Retinal pigment epithelial cell (primary cell): ENCODE measurements around the gene FBXO17.

Source experiments
- DNase-seq: peaks from one replicate; pipeline ENCODE4 v3.0.0-alpha.2; 2010; ENCODE audit warnings: low read depth
- H3K4me3 ChIP-seq: 2 replicates; pipeline ENCODE4 v1.5.1; 2011; ENCODE audit warnings: mild to moderate bottlenecking, low read length, control low read depth, moderate library complexity
- CTCF ChIP-seq: conservative IDR thresholded peaks from 2 replicates; pipeline ENCODE4 v1.5.1; 2011; ENCODE audit warnings: low read depth, low read length, control low read depth, inconsistent platforms

The FBXO17 gene

DNA sequence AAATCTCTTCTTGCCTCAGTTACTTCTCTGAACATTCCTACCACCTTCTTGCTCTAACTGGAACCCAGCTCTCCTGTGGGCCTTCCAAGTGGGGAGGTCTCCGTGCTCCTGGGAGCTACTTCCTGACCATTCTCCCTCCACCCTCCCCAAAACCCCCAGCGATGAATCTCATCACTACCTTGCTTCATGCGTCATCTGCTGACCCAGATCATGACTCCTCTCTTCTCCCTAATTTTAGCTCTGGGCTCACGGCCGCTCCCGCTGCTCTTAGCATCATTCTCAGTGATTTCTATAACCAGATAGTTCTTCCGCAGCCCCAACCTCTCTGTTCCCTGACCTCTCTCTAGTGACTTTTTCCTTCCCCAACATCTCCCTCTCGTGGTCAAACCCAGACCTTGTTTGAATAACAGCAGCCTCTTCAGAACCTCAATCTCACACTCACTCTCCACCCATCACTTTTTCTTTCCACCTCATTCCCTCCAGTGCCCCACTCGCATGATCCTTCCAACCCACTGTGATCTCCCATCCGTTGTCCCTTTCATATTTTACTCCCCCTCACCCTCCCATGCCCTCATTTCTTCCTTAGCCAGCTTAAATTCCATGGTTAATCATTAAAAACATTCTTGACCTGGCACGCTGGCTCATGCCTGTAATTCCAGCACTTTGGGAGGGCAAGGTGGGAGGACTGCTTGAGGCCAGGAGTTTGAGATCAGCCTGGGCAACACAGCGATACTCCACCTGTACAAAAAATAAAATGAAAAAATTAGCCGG, 23.0 kb downstream of the FBXO17 start:
- peak; percentile 72 for TF ChIP-seq CTCF
- no peak overlapping the region for H3K4me3 ChIP-seq
- no peak for DNase-seq

GRCh38 chr19:38951187-38951586, 24.4 kb downstream of the FBXO17 start:
- no peak overlapping the region for H3K4me3 ChIP-seq
- no peak for TF ChIP-seq CTCF
- no peak for DNase-seq

DNA sequence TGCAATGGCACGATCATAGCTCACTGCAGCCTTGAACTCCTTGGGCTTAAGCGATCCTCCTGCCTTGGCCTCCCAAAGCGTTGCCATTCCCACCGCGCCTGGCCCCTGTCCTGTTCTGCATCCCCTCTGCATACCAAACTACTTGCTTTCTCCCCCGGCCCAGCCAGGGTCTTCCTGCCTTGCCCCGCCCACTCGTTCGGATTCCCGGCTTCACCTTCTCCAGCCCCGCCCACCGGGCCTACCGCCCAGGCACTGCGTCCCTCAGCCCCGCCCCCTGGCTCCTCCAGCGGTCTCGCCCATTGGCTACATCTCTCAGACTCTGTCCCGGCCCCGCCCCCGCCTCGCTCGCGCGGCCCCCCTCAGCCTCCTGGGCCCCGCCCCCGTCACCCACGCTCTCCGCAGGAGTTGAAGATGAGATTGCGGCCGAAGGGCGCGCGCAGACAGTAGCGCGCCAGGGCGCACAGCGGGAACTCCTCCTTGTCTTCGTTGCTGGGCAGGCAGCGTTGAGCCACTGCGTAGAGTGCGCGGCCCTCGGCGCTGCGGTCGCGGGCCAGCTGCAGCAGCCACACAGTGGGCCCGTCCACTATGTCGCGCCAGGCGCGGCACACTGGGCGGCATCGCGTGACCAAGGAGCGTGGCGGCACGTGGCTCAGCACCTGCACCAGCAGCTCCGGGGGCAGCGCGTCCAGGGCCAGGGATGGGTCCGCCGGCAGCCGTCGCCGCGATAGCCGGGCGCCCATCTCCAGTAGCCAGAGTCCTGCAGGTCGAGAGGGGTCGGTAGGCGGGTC, 25.8 kb downstream of the FBXO17 start:
- DNase-seq: no peak
- no peak for TF ChIP-seq CTCF
- peak overlapping the region; percentile 47 for H3K4me3 ChIP-seq

DNA sequence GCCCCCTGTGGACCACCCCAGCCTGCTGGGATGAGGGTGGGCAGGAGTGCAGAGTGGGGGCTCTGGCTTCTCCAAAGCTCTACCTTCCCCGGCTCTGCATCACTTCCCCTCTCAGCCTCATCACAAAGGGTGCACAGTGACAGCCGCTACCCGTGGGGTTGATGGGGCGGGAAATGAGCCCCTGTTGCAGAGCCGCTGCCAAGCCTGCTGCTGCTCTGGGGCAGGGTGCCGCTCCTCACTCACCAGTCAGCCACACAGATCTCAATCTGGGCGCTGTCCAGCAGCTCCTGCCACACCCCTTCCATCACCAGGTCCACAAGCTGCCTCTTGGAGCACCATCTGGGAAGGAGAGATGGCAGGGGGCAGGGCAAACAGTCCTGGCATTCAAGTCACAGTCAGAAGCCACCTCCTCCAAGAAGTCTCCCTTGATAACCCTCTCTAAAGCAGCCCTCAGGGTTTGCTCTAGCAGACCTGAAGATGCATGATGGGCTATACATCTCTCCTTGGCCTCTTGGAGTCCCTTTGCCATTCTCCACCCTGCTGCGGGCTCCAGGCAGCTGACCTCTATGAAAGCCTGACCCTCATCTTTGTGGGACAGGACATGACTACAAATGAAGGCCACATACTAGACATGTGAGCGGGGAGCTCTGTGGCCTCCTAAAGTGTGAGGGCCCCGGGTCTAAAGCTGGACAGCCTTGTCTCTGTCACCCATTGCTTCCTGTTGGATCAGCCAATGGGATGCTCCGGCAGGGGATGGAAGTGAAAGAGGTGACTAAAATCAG, 29.1 kb downstream of the FBXO17 start:
- no peak for DNase-seq
- TF ChIP-seq CTCF: no peak
- no peak overlapping the region for H3K4me3 ChIP-seq

DNA sequence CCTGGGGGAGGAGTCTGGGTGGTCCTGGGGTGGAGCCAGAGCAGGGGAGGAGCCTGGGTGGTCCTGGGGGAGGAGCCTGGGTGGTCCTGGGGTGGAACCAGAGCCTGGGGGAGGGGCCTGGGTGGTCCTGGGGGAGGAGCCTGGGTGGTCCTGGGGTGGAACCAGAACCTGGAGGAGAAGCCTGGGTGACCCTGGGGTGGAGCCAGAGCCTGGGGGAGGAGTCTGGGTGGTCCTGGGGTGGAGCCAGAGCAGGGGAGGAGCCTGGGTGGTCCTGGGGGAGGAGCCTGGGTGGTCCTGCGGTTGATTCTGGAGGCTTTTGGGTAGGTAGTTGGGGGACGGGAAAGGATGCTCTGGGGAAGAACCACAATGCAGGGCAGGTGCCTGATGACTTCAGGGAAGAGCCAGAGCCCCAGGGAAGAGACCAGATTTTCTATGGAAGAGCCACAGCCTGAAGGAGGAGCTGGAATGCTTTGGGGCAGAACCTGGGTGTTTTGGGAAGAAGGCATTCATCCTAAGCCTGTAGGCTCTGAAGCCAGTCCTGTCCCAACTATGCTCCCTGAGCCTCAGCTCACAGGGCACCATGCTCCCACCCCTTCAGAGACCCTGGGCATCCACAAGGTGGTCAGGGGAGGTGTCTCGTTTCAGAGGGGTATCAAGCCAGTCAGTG, 29.8 kb downstream of the FBXO17 start:
- H3K4me3 ChIP-seq: no peak overlapping the region
- no peak for TF ChIP-seq CTCF
- no peak for DNase-seq

DNA sequence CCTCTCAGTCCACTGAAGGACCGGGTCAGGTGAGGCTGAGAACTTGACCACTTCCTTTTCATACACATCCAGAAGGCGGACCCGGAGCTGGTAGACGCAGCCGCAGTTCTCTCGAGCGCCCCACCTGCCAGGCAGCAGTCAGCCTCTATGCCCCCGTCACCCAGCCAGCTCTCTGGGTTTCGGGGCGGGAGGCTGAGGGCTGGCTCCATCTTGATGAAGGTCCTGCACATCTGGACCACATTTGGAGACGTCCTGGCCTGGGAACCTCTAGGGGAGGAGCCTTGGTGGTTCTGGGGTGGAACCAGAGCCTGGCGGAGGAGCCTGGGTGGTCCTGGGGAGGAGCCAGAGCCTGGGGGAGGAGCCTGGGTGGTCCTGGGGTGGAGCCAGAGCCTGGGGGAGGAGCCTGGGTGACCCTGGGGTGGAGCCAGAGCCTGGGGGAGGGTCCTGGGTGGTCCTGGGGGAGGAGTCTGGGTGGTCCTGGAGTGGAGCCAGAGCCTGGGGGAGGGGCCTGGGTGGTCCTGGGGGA, 30.5 kb downstream of the FBXO17 start:
- no peak overlapping the region for H3K4me3 ChIP-seq
- no peak for DNase-seq
- no peak for TF ChIP-seq CTCF
